ENCODE data around the gene ODAD4.

Gene ODAD4, protein sequence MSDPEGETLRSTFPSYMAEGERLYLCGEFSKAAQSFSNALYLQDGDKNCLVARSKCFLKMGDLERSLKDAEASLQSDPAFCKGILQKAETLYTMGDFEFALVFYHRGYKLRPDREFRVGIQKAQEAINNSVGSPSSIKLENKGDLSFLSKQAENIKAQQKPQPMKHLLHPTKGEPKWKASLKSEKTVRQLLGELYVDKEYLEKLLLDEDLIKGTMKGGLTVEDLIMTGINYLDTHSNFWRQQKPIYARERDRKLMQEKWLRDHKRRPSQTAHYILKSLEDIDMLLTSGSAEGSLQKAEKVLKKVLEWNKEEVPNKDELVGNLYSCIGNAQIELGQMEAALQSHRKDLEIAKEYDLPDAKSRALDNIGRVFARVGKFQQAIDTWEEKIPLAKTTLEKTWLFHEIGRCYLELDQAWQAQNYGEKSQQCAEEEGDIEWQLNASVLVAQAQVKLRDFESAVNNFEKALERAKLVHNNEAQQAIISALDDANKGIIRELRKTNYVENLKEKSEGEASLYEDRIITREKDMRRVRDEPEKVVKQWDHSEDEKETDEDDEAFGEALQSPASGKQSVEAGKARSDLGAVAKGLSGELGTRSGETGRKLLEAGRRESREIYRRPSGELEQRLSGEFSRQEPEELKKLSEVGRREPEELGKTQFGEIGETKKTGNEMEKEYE
- total RNA-seq, result 0 to 1.5 (median 0.20) reads per million in 17 experiments

DNA sequence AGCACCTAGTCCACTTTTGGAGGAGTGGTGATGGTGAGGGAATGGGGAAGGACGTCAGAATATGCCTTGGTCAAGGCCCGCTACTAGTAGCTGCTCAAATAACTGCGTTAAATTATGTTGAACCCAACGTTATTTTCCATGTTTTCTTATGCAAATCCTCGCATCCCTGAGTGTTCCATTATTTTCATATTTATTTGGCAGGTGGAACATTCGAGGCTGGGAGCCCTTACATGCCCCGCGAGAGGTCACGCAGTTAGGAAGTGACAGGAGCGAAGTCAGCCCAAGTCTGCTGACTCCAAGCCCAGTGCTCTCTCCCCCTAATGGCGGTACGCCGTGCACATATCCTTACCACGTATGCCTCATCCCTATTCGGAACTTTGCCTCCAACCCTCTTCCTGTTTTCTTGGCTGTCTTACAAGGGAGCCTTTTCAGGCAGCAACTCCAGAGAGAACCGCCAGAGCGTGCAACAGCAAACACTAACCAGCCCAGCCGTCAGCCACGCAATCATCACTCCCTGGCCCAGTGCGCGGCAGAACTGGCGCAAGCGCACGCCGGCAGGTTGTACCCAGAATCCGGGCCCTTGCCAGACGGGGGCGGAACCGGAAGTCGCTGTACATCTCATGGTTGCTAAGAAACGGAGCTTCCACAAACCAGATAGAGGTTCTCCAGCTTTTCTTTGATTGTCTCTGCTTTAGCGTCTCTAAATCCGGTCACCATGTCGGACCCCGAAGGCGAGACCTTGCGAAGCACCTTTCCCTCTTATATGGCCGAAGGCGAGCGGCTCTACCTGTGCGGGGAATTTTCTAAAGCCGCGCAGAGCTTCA is at the start of gene ODAD4:
Gene ODAD4, plus strand, starts transcription at position 609 of the 824 bp plus-strand sequence. Its CDS starts 107 bp downstream, at position 716.
- peak; percentile 98 to 99 (median 98) for DNase-seq

DNA sequence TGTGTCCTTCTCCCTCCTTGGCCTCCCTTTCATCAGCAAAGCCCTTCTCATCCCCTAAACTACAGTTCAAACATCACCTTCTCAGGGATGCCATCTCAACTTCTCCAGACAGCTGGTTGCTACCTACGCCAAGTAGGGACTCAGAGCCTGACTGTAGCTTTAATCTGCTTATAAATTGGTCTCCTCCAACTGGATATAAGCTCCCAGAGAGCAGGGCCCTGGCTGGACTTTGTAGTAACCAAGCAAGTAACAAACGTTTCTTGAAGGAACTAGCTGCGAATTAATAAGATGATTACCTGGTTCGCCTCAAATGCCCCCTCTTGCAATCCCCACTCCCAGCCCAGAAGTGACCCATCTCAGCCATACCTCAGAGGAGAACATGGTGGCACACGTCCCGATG is 47.7 kb upstream of the ODAD4 start:
- DNase-seq, result no peak

GRCh38 chr17:41885733-41886132 is 44.7 kb upstream of the ODAD4 start:
- DNase-seq, result no peak

DNA sequence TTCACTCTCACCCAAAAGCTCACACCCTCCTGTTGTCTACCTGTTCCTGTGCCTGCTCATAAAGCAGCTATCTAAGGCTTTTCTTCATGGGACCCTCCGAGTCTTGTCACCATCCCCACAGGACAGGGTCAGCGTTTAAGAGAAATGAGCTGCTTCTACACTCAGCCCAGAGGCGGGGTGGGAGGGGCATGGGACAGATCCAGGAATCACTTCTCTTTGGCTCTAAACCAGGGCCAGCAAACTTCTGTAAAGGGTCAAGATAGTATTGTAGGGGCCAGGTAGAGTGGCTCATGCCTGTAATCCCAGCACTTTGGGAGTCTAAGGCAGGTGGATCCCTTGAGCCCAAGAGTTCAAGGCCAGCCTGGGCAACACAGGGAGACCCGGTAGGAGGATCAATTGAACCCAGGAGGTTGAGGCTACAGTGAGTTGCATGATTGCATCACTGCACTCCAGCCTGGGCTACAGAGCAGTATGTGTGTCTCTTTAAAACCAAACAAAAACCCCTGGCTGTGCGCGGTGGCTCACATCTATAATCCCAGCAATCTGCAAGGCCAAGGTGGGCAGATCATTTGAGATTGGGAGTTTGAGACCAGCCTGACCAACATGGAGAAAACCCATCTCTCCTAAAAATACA is 42.0 kb upstream of the ODAD4 start:
- DNase-seq, result no peak

DNA sequence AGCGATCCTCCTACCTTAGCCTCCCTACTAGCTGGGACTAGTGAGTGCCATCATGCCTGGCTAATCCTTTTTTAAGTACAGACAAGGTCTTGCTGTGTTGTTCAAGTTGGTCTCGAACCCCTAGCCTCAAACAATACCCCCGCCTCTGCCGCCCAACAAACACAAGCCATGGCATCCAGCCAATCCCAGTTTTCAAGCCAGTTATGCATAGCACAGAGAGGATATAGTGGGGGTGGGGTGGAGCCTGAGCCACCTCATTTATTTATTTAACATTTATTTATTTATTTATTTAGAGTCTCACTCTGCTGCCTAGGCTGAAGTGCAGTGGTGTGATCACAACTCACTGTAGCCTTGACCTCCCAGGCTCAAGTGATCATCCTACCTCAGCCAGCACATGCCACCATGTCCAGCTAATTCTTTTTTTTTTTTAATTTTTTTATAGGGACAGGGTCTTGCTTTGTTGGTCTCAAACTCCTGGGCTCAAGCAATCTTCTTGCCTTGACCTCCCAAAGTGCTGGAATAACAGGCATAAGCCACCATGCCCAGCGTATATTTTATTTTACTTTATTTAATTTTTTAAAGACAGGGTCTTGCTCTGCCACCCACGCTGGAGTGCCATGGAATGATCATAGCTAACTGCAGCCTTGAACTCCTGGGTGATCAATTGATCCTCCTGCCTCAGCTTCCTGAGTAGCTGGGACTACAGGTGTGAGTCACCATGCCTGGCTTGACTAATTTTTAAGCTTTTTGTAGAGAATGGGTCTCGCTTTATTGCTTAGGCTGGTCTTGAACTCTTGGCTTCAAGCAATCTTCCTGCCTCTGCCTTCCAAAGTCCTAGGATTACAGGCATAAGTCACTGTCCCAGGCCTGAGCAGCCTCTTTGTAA is 39.0 kb upstream of the ODAD4 start:
- DNase-seq, result no peak

DNA sequence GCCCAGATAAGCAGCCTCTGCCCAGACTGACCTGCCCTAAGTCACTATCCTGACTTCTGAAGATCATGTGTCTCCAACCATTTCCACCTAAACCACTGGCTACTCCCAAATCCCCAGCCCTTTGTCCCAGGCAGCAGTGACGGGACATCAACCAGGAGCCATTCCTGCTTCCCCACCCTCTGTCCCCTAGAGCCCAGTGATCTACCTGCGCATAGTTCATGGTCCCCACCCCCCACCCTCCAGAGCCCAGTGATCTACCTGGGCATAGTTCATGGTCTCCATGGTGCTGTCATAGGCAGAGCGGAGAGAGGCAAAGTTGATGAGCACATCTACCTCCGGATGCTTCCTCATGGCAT is 38.4 kb upstream of the ODAD4 start:
- DNase-seq, result no peak

DNA sequence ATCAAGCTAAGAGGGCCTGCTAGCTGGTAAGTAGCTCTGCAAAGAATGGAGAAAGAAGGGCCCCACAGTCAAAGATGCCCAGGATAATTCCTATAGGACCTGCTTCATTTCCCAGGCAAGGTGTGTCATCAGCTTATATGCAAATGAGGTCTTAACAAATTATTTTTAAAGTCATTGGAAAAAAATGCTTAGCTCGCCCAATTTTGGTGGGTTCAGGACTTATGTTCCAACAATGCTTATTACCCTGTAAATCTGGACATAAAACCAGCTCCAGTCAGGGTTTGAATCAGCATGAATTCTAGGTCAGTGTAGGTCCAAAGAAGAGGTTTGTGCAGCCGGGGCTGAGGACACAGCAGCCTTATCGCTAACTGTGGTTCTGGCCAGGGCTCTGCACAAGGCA is 37.0 kb upstream of the ODAD4 start:
- no peak for DNase-seq

GRCh38 chr17:41894791-41895331 is 35.6 kb upstream of the ODAD4 start:
- DNase-seq, result no peak

DNA sequence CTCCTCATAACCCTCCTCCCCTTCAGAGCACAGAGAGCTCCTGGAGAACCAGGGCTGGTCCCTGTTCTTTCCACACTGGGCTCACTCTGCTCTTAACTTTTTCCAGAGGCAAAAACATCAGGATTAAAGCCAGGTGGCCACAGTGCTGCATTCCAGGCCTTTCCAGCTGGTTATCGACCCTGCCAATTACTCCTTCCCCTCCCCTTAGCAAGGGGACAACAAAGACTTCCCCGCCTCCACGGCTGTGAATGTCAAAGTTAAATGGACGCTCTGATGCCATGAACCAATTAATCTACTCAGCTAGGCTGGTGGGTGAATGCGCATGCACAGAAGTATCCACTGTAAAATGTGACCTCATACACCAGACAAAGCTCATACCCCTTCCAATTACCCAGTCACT is 34.8 kb upstream of the ODAD4 start:
- no peak for DNase-seq

- DNase-seq, result no peak
Measured at GRCh38 chr17:41896726-41897125, 33.7 kb upstream of the ODAD4 start.

- no peak for DNase-seq
Measured at GRCh38 chr17:41901646-41902045, 28.8 kb upstream of the ODAD4 start.

DNA sequence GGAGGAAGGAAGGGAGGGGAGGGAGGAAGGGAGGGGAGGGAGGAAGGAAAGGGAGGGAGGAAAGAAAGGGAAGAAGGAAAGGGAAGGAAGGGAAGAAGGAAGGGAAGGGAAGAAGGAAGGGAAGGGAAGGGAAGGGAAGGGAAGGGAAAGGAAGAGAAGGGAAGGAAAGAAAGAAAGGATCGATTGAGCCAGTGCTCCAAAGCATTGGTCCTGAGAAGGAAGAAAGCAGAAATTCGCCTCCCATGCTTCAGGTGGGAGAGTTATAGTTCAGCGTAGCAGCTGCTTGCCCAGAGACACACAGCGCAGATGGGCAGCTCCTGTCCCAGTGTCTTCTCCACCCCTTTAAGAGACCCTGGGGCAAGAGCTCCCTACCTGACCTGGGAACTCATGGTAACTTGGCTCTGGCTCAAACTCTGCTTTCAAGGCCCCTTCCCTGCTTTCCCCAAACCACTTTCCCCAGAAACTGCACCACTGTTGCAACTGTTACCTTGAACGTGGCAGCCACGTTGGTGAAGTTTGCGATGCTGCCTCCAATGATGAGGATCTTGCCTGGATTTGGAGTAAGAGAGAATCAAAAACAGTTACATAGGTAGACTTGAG is 26.1 kb upstream of the ODAD4 start:
- DNase-seq, result no peak

GRCh38 chr17:41905172-41905571 is 25.2 kb upstream of the ODAD4 start:
- no peak for DNase-seq

DNA sequence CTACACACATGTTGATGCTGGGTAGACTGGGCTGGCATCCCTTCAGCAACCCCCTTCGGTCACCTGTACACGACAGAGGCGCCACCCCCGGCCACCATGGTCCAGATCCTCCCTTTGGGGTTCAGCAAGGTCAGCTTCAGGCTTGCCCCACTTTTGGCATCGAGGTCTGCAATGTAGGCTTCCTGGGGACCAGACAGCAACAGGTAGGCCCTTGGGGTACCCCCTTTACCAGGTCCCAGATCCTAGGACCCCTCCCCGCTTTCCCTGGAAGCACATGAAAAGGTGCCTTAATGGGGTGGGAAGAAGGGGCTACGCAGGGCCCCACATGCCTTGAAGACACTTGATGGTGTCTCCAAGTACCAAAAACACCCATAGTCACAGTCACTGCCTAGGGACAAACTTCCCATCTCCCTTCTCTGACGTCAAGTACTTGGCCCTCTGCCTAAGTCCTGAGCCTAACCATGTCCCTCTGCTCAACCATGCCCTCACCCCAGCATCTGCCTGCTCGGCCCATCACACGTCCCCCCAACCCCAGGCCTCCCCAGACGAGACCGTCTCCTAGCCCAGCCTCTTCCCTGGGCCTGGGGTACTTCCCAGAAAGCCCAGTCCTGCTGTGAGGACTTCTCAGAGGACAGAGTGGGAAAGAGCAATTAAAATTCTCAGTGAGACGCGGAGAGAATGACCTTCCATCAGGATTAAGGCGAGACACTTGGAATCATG is 23.8 kb upstream of the ODAD4 start:
- DNase-seq, result no peak

- DNase-seq, result no peak
Measured at GRCh38 chr17:41907185-41907556, 23.2 kb upstream of the ODAD4 start.

DNA sequence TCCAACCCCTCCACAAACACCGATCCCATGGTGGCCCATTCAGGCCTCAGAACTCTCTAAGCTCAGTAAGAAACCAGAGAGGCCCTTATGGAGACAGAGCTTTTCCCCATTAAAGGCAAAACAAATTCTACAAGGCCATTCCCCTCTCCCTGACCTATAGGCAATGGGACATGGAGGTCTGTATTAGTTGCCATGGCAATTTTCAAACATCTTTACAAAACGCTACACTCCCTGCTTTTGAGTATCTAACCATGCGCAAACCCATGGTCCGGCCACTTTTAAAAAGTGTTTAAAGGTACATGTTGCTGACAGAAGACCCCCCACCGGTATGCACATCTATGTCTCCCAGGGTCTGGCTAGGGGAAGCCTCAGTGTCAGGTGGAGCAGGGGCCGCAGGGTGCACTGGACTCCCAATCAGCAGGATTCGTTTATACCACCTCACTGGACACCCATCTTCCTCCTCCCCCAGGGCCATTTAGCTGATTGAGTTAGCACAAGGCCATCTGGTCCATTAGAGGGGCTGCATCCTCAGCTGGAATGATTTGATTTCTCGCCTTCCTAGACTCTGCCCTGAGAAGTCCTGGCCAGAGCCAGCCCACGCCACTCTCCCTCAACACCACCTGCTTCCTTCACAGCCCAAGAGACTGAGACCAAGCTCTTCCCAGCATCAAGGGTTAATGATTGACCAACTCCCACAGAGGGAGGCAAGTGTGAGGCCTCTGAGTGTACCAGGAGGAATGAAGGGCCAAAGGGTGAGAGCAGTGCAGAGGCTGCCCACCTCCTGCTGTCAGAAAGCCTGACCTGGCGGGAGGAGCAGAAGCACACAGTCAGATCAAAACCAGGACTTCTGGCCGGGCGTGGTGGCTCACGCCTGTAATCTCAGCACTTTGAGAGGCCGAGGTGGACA is 22.5 kb upstream of the ODAD4 start:
- no peak for DNase-seq

DNA sequence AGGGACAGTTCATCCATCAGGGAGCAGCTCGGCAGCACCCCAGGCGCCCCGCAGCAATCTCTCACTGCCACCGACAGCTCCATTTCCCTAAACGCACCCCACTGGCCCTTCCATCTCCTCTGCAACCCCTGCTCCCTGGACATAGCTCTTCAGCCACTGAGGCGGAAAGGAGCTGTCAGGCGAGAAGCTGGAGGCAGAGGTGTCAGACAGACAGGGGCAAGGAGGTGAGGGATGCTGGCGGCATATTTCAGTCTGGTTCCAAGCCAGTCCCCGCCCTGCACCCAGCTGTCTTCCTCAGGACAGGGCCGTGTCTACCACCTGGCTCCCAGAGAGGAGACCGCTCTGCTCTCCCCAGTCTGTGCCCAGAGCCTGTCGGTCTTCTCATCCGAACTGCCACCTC is 21.3 kb upstream of the ODAD4 start:
- DNase-seq, result no peak

DNA sequence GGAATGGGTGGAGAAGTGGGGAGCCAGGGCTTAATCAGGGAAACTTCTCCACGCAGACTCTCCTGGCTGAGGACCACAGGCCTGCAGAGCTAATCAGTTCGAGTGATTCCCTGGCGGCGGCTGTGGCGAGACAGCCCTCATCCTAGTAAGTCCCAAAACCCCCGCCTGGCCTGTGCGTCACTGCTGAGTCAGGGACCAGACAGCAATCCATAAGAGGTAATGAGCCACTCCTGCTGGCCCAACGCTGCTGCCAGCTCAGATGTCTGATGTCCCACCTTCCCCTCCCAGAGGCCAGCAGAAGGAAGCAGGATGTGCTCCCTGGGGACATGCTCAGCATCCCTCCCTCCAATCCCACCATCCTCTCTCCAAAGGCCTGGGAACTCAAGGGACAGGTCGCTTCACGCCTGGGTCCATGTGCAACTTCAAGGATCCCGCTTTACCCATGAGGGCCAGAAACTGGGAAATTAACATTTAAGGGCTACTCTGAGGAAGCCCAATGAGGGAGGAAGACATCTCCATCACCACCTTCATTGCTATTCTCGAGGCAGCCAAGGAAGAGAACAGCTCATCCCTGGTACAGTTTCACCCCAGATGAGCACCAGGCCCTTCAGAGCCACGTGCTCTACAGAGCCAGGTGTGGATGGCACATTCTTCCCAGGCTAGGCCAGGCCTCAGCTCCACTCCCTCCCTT is 19.6 kb upstream of the ODAD4 start:
- no peak for DNase-seq

DNA sequence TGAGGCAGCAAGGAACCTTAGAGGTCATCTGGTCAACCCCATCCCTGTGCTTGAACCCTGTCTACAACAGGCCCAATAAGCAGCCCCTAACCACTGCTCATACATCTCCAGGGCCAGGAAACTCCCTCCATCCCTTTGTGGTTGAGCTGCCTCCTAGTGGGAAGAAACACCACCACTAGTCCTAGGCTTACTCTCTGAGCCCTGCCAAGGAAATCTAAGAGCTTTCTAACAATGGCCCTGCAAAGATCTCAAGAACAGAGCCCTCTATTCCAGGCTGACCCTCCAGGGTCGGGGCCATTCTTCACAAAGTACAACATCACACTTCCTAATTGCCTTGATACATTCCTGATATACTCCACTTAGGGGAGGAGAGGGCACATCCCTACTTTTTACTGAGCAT is 17.5 kb upstream of the ODAD4 start:
- DNase-seq, result no peak

All from suppressor macrophage (primary cell).